H9 (cell line): Measurements from ENCODE around the gene MAP4K3. TPM values are rescaled to one million over a fixed set of nuclear protein-coding genes. Genes with fewer than 3 reads are reported as not detected.

ENCODE experiments used
- DNase-seq: peaks from one replicate; pipeline ENCODE4 v3.0.0-alpha.2; 2017
- H2AFZ ChIP-seq: one replicate; pipeline ENCODE4 v1.6.1; 2013; ENCODE audit warnings: mild to moderate bottlenecking, low read length, control low read depth, moderate library complexity
- H2AK5ac ChIP-seq: 2 replicates; pipeline ENCODE4 v1.6.1; 2013; ENCODE audit warnings: low read length, control low read depth, mixed read lengths; ENCODE audit not compliant: insufficient read length
- H2BK120ac ChIP-seq: one replicate; pipeline ENCODE4 v1.6.1; 2013; ENCODE audit warnings: low read depth, mild to moderate bottlenecking, low read length, control low read depth, inconsistent platforms; ENCODE audit not compliant: poor library complexity, severe bottlenecking
- H2BK12ac ChIP-seq: 2 replicates; pipeline ENCODE4 v1.6.1; 2013; ENCODE audit warnings: low read length, control low read depth, mixed read lengths, low read depth; ENCODE audit not compliant: insufficient read length
- H2BK15ac ChIP-seq: 2 replicates; pipeline ENCODE4 v1.6.1; 2013; ENCODE audit warnings: low read depth, low read length, control low read depth
- H2BK20ac ChIP-seq: one replicate; pipeline ENCODE4 v1.6.1; 2013; ENCODE audit warnings: low read depth, mild to moderate bottlenecking, low read length, control low read depth, inconsistent platforms; ENCODE audit not compliant: poor library complexity, severe bottlenecking
- H2BK5ac ChIP-seq: 2 replicates; pipeline ENCODE4 v1.6.1; 2013; ENCODE audit warnings: low read length, control low read depth, mixed read lengths; ENCODE audit not compliant: insufficient read length
- H3K14ac ChIP-seq: 2 replicates; pipeline ENCODE4 v1.6.1; 2013; ENCODE audit warnings: low read length, control low read depth; ENCODE audit not compliant: insufficient read depth
- H3K18ac ChIP-seq: 2 replicates; pipeline ENCODE4 v1.6.1; 2013; ENCODE audit warnings: low read depth, mild to moderate bottlenecking, mixed read lengths, low read length, control low read depth; ENCODE audit not compliant: insufficient read length
- H3K23ac ChIP-seq: 2 replicates; pipeline ENCODE4 v1.6.1; 2013; ENCODE audit warnings: low read length, control low read depth, mixed read lengths, low read depth; ENCODE audit not compliant: insufficient read length
- H3K23me2 ChIP-seq: 2 replicates; pipeline ENCODE4 v1.6.1; 2013; ENCODE audit warnings: low read depth, mild to moderate bottlenecking, mixed read lengths, low read length, control low read depth; ENCODE audit not compliant: insufficient read length, poor library complexity, severe bottlenecking
- H3K27ac ChIP-seq: 2 replicates; pipeline ENCODE4 v1.5.1; 2013; ENCODE audit warnings: low read length, control low read depth, mixed read lengths, low read depth; ENCODE audit not compliant: insufficient read length
- H3K27me3 ChIP-seq: 2 replicates; pipeline ENCODE4 v1.6.1; 2013; ENCODE audit warnings: low read length, control low read depth, inconsistent platforms; ENCODE audit not compliant: insufficient read depth
- H3K4ac ChIP-seq: 2 replicates; pipeline ENCODE4 v1.6.1; 2013; ENCODE audit warnings: low read depth, mild to moderate bottlenecking, control low read depth, inconsistent platforms, low read length, moderate library complexity
- H3K4me1 ChIP-seq: 2 replicates; pipeline ENCODE4 v1.6.1; 2013; ENCODE audit warnings: low read length, control low read depth, inconsistent platforms; ENCODE audit not compliant: insufficient read depth
- H3K4me2 ChIP-seq: 2 replicates; pipeline ENCODE4 v1.6.1; 2013; ENCODE audit warnings: low read length, control low read depth, mixed read lengths; ENCODE audit not compliant: insufficient read length, insufficient read depth
- H3K56ac ChIP-seq: 2 replicates; pipeline ENCODE4 v1.6.1; 2013; ENCODE audit warnings: low read depth, mild to moderate bottlenecking, mixed read lengths, low read length, control low read depth; ENCODE audit not compliant: insufficient read length
- H3K79me1 ChIP-seq: 2 replicates; pipeline ENCODE4 v1.6.1; 2013; ENCODE audit warnings: low read depth, mild to moderate bottlenecking, moderate library complexity, low read length, control low read depth, inconsistent platforms; ENCODE audit not compliant: insufficient read depth, poor library complexity, severe bottlenecking
- H3K79me2 ChIP-seq: 2 replicates; pipeline ENCODE4 v1.6.1; 2013; ENCODE audit warnings: low read length, control low read depth, inconsistent platforms; ENCODE audit not compliant: insufficient read depth
- H3K9ac ChIP-seq: 2 replicates; pipeline ENCODE4 v1.6.1; 2013; ENCODE audit warnings: low read length, control low read depth, mixed read lengths; ENCODE audit not compliant: insufficient read length; ENCODE audit errors: extremely low read depth
- H3K9me3 ChIP-seq: one replicate; pipeline ENCODE4 v1.6.1; 2013; ENCODE audit warnings: low read depth, low read length, inconsistent platforms; ENCODE audit not compliant: control insufficient read depth
- H3T11ph ChIP-seq: one replicate; pipeline ENCODE4 v1.6.1; 2013; ENCODE audit warnings: mild to moderate bottlenecking, low read length, control low read depth, inconsistent platforms
- H4K20me1 ChIP-seq: one replicate; pipeline ENCODE4 v1.6.1; 2013; ENCODE audit not compliant: control insufficient read depth, insufficient read length, insufficient read depth
- H4K5ac ChIP-seq: 2 replicates; pipeline ENCODE4 v1.6.1; 2013; ENCODE audit warnings: low read depth, mild to moderate bottlenecking, mixed read lengths, low read length, control low read depth; ENCODE audit not compliant: insufficient read length
- H4K8ac ChIP-seq: replicated peaks from 2 replicates; pipeline ENCODE4 v1.6.1; 2013; ENCODE audit warnings: low read length, control low read depth, mixed read lengths, low read depth; ENCODE audit not compliant: insufficient read length
- H4K91ac ChIP-seq: 2 replicates; pipeline ENCODE4 v1.6.1; 2013; ENCODE audit warnings: low read depth, mild to moderate bottlenecking, moderate library complexity, mixed read lengths, low read length, control low read depth; ENCODE audit not compliant: insufficient read length
- H3K27ac Mint-ChIP-seq, 3 experiments: 2 replicates in 2 of 3; 3 replicates in 1 of 3; pipeline ENCODE4 v1.8.0; 2020 to 2021; ENCODE audit warnings: mixed read lengths in 3 of 3, mild to moderate bottlenecking in 1 of 3, moderate library complexity in 1 of 3
- H3K27me3 Mint-ChIP-seq: 2 replicates; pipeline ENCODE4 v1.8.0; 2021; ENCODE audit warnings: low read depth, mild to moderate bottlenecking, moderate library complexity, mixed read lengths
- H3K36me3 Mint-ChIP-seq, 3 experiments: 2 replicates in 2 of 3; 3 replicates in 1 of 3; pipeline ENCODE4 v1.8.0; 2020 to 2021; ENCODE audit warnings: low read depth in 3 of 3, mixed read lengths in 3 of 3; ENCODE audit not compliant: insufficient read depth in 1 of 3
- H3K4me1 Mint-ChIP-seq, 2 experiments: 2 replicates each; pipeline ENCODE4 v1.8.0; 2020; ENCODE audit warnings: mixed read lengths in 2 of 2
- H3K4me3 Mint-ChIP-seq, 2 experiments: 2 replicates in 1 of 2; 3 replicates in 1 of 2; pipeline ENCODE4 v1.8.0; 2020 to 2021; ENCODE audit warnings: mild to moderate bottlenecking in 2 of 2, mixed read lengths in 2 of 2, moderate library complexity in 1 of 2
- H3K9me3 Mint-ChIP-seq, 2 experiments: 2 replicates in 1 of 2; 3 replicates in 1 of 2; pipeline ENCODE4 v1.8.0; 2020; ENCODE audit warnings: mild to moderate bottlenecking in 2 of 2, mixed read lengths in 2 of 2, moderate library complexity in 1 of 2
- CTCF ChIP-seq: fragments of 200-600 bp; sonication (generic); conservative IDR thresholded peaks from 3 replicates; pipeline ENCODE4 v1.8.0; 2021; ENCODE audit warnings: antibody characterized with exemption, mild to moderate bottlenecking
- WGBS: extraction: QIAGEN DNeasy Blood & Tissue Kit; methylation state at CpG from one replicate; pipeline ENCODE4 v1.1.7; 2013; ENCODE audit warnings: missing lambda C conversion rate, low lambda C conversion rate, mixed read lengths; ENCODE audit not compliant: insufficient read length; ENCODE audit errors: extremely low coverage; 5-methylcytosine and 5-hydroxymethylcytosine counted together
- total RNA-seq: library from RNA; stranded (reverse); gene quantifications from 2 replicates; pipeline ENCODE4 v1.2.1, GENCODE V29; 2021

Gene MAP4K3
- total RNA-seq, 1 experiment from 2014 or later: 37.9 TPM

GRCh38 chr2:39394516-39394961, 42.5 kb downstream of the MAP4K3 start:
- Mint-ChIP-seq H3K9me3 (no peaks in the 10 kb centered on the region), H3K27ac (peak overlapping the region in 1 of 3 experiments; percentile 13; a peak in 2 of 7 replicates), H3K36me3 (peaks cover 0 to 6% (median 3%) of the 10 kb centered on the region in 3 experiments; a peak in 5 of 7 replicates), H3K27me3 (no peaks in the 10 kb centered on the region), H3K4me1 (peaks cover 19 to 28% of the 10 kb centered on the region in 2 experiments), H3K4me3 (no peak overlapping the region)
- Histone ChIP-seq H3K23ac (no peak overlapping the region), H4K8ac (no peak overlapping the region), H3K79me2 (peaks cover 18% of the 10 kb centered on the region; the same call in 1 of the 2 replicates), H2AK5ac (no peak overlapping the region), H3K4ac (no peak overlapping the region), H2BK5ac (no peak overlapping the region), H2BK120ac (no peak overlapping the region), H4K91ac (no peak overlapping the region), H2AFZ (no peak overlapping the region), H3K23me2 (no peaks in the 10 kb centered on the region), H2BK20ac (no peak overlapping the region), H3K27ac (no peak overlapping the region), H3T11ph (no peak overlapping the region), H3K4me2 (no peak overlapping the region), H4K20me1 (no peaks in the 10 kb centered on the region), H3K9me3 (no peaks in the 10 kb centered on the region), H2BK12ac (no peak overlapping the region), H3K18ac (no peak overlapping the region), H3K4me1 (peaks cover 1% of the 10 kb centered on the region; the same call in 1 of the 2 replicates), H2BK15ac (no peak overlapping the region), H3K79me1 (peaks cover 5% of the 10 kb centered on the region), H3K27me3 (no peaks in the 10 kb centered on the region), H4K5ac (no peak overlapping the region), H3K9ac (no peak overlapping the region), H3K56ac (no peak overlapping the region), H3K14ac (no peak overlapping the region)
- no CpG with 5 or more reads among the region's 5 CpGs for WGBS
- TF ChIP-seq CTCF: no peak
- DNase-seq: no peak
